GM21723 (cell line): ENCODE data around the gene ALDH8A1.

Experiments
- ATAC-seq: cut with Tn5 transposase; IDR thresholded peaks from one replicate; pipeline ENCODE4 v1.9.1; 2021; ENCODE audit warnings: mild to moderate bottlenecking, moderate library complexity; ENCODE audit not compliant: unreplicated experiment

ALDH8A1 gene

DNA sequence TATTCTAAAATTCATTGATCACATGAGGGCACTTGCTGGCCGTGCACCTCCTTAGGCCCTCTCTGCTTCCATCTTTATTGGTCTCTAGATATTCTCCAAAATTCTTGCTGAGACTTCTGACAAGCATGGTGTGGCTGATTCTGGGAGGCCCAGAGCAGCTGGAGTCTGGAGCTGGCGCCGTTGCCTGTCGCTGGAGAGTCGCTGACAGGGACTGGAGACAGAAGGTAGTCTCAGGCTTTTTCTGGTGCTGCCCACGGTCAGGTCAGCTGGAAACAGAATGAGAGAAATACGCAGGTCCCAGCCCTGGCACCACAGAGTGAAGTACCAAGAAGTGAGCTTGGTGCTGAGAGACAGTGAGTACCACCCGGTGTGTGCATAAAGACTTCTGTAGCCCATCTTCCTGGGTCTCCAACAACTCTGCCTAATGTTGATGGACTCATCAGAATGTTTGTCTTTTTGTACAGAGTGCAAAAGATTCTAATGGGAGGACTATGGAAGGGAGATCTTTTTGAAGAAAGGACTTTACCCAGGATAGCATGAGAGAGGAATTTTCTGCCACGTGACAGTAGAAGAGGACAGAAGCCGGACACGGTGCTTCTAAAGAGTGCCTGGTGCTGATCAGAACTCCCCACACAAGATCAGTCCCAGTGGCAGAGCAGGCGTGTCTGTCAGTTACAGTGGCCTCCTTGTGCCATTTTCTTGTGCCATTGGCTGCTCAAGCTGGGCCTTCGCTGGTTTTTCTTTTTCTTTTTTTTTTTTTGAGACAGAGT is 1.8 kb upstream of the ALDH8A1 start:
- ATAC-seq, result no peak

DNA sequence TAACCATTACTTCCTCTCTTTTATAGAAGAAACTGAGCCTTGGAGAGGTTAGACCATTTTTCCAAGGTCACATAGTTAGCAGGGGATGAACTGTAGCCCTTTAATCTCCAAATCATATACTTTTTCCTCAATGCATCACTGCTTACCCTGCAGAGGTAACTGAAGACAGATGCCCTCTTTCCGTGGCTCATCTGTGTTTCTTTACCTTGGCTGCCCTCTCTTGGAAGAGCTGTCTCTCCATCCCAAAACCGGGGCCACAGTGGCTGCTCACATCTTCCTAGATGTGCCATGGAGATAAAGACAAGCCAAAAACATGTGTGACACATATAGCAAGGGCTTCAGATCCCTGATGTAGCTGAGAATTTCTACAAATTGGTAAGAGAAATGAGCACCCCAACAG is 581 bp upstream of the ALDH8A1 start:
- ATAC-seq, result no peak

DNA sequence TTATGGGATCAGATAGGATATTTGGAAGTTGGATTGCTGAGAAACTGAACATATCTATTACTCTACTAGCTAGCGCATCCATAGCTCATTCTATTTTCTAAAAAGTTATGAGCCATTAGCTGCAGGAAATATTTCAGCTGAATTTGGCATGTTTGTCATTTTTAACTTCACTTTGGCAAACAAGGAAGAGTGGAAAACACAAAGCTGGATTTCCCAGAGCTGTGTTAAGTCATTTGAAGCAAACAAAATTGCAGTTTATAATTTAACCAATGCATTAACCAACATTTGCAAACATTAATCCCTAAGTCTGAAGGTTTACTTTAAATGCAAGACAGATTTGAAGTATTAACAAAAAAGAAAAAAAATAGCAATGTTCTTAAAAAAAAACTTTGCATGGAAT is 1.2 kb downstream of the ALDH8A1 start:
- no peak for ATAC-seq

DNA sequence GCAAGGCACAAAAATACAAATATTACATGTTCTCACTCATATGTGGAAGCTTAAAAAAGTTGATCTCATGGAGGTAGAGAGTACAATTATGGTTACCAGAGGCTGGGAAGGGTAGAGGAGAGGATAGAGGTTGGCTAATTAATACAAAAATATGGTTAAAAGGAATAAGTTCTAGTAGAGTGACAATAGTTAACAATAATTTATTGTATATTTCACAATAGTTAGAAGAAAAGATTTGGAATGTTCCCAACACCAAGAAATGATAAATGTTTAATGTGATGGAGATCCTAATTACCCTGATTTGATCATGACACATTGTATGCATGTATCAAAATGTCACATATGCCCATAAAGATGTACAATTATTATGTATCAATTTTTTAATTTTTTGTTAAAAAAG is 1.8 kb downstream of the ALDH8A1 start:
- ATAC-seq, result no peak

DNA sequence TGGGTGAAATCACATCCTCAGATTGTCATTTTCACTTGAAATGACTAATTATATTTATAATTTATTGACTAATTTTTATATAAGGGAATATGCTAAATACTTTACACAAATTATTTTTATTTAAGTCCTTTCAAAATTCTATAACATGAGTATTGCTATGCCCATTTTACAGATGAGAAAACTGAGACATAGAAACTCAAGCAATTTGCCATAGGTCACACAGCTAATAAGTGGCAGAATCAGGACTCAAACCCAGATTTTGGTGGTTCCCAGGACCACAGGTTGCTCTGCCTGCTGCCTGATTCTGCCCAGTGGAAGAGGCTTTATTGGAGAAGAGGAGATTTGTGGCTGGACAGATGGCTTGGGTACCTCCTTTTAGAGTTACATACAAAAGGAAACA is 4.9 kb downstream of the ALDH8A1 start:
- ATAC-seq, result no peak

DNA sequence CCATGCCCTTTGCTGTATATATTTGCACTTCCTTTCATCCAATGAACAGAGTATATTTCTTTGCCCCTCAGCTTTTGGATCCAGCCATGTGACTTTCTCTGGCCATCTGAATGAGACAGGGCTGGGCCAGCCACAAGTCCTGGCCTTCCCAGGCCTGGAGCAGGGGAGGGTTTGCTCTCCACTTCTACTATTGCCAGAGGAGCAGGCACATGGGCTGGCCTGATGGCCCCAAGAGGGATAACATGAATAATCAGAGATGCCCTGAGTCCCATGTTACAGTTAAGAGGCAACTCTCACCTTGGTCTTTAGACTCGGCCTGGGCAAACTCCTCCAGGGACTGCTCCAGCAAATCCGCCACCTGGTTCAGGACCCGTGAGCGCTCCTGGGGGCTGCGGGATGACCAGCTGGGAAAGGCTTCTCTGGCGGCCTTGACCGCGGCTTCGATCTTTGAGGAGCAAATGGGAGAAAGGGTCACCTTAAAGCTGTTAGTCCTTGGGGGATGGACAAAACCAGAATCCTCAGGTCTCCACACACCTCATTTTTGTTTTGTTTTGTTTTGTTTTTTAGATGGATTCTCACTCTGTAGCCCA is 6.3 kb downstream of the ALDH8A1 start:
- ATAC-seq, result no peak

DNA sequence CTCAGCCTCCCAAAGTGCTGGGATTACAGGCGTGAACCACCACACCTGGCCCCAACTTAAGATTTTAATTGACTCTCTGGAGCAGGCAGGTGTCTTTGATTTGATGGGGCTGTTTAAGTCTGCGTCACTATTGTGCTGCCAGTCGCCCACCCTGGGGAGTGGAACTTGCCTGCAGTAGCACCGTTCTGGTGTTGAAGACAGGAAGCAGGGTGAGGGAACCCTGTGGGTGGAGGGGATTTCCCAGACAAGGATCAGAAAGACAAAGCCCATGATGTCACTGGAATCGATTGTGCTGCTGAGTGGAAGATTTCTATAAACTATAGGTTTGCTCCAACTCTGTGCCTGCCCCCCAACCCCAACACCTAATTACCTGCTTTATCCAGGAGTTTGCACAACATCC is 11.0 kb downstream of the ALDH8A1 start:
- ATAC-seq, result no peak

DNA sequence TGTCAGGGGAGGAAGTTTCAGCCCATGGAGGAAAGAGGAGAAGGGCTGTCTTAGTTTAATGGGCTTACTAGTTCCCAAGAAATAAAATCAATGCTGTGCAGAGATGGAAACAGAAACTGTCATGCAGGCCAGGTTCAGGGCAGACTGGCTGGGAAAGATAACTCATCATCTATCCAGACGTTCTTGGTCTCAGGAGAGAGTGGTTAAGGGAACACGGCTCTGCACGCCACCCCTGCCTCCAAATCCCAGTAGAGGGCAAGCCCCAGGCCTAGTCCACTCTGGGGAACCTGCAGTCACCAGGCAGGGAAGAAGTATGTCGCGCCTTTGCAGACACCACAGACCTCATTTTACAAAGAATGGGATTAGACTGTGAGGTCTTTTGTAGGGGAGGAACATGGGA is 12.5 kb downstream of the ALDH8A1 start:
- no peak for ATAC-seq

DNA sequence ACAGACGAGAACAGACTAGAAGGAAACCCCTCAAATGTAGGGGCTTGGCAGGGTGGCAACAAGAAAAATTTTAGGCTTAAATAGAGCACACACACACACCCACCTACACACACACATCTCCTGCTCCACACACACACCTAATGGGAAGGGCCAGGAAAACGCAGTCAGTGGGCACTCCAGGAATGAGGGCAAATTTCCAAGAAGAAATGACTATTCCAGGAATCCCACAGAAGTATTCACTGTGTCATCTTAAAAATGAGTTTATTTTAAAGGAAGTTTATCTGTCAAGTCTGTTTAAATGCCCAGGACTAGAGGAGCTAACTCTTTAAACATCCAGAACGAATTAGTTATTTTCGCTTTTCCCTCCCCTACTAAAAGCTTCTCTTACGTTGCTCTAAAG is 13.0 kb downstream of the ALDH8A1 start:
- no peak for ATAC-seq

DNA sequence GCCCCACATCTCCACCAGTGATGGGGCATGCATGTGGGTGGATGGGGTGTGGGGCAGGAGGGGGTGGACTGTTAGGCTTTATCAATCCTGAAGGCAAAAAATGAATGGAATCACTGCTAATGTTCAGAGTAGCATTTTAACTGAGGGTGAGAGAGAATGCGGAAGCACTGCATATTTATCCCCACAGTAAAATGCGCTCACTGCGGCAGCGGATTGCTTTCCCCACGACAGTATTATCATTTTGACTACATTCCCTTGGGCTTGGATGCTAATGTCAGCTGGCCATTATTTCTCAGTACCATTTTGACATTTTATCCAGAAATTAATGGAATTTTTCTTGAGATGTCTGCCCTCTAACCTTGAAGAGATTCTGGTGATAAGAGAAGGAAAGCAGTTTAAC is 13.4 kb downstream of the ALDH8A1 start:
- no peak for ATAC-seq

DNA sequence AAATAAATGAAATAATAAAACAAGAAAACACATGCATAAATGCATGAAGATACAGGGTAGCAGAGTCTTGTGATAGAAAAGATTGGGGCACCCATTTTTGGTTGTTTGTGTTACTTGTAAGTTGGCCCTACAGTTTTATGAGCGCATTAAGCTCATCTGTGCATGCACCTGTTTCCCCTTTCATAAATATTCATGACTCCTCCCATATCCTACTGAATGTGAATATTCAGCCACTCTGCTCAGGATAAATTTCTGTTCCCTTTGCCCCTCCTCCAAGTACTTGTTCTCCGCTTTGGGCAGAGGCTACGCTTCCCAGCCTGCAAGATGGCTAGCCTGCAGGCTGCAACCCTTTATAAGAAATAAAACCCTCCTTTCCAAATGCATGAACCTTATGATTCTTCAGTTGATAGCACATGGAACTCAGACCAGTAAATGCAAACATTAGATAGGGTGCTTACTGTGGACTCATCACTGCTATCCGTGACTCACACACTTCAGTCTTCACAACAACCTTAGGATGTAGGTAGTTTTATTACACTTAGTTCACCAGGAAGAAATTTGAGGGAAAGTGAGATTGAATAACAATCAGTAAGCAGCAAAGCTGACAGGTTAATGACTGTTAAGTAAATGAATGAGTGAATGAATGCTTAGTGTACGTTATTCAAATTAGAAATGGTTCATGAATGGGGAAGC is 15.0 kb downstream of the ALDH8A1 start:
- no peak for ATAC-seq

DNA sequence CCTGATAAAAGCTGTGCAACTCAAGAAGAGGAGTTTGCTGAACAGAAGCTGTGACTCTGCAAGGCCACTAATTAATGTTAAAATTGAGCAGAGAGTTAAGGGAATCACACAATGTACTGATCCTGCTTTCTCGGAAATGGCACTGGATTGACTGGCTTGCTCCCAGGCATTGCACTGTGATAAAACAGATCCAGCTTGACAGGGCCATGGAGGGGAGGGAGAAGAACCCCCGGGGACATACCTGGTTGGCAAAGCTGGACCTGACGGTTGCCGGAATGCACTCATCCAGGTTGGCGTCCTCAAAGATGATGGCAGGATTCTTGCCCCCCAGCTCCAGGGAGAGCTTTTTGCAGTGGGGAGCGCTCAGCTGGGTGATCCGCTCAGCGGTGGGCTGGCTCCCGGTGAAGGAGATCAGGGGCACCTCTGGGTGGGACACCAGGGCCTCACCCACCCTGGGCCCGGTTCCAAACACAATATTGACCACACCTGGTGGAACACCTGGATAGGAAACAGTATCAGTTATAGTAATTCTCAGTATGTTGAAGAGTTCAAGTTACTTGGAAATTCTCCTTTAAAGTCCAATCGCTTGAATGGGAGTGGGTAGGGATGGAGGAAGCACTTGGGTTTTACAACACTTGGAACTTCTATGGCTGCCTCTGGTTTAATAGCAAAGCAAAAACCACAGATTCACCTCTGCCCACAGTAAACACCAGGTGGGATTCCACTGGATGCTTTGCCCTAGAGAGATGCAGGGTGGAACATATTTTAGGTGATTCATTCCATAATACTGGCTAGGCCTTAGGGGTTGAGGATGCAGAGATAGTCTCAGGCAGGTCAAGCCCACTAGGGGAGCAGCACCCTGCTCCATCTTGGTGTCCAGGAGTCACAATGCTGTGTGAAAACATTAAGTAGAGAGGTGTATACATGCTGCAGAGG is 17.1 kb downstream of the ALDH8A1 start:
- no peak for ATAC-seq

DNA sequence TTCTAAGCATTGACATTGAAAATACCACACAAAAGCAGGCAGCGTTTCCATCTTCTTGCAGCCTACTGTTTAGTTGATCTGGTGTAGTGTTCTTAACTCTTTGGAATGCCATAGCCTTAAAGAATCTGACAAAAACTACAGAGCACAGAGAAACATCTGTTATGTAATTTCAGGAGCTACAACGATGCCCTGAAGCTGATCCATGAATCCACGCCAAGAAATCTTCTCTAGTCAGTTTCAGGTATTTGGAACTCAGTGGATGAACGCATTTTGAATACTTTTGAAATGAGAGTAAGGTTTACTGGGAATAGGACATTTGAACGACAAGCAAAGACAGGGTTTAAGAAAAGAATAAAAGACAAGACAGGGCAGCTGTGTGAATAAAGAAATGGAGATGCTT is 17.8 kb downstream of the ALDH8A1 start:
- no peak for ATAC-seq

DNA sequence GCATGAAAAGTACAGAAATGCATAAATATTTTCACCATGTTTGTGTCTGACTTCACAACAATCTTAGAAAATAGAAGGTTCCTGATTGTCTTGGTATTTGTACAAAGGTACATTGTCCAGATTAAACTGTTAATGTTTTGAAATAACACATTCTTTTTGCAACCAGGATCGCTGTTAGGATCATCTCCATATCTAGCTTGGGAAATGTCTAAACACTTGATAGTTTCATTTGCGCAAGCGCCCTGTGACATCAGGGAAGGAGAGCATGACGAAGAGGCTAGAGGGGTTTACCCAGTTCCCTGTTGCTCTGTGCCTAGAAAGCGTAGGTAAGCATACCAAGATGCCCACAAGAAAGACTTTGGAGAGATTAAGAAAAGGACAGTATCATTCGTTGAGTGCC is 19.4 kb downstream of the ALDH8A1 start:
- ATAC-seq, result no peak

DNA sequence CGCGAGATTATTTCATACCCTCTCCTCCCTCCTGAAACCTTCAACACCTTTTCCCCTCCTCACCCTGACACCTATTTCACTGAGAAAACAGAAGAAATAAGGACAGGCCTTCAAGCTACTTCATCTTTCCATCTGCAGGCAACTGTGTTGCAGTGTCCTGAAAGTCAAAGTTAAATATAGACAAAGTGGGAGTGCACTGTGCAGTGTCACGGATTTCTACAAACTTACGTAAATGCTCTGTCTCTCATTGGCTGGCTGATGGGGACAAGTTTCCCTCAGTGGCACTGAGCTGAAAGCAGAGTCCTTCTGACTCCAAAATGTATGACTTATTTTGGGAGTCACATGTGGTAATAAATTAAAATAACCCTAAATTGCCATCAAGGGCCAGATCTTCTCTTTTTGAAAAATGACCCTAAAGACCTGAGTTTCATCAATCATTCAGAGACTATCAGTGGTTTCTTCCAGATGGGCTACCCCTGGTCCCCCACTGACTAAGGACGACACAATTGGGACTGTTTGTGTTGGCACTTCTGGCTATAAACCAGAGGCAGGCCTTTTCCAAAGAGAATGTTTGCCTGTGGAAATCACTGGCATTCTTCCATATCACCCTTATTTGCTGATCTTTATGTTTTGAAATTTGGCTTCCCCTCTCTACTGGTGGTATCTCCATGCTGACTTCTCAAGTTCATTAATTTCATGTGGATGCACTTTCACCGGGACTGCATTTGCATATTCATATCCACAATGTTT is 21.6 kb downstream of the ALDH8A1 start:
- ATAC-seq, result no peak

DNA sequence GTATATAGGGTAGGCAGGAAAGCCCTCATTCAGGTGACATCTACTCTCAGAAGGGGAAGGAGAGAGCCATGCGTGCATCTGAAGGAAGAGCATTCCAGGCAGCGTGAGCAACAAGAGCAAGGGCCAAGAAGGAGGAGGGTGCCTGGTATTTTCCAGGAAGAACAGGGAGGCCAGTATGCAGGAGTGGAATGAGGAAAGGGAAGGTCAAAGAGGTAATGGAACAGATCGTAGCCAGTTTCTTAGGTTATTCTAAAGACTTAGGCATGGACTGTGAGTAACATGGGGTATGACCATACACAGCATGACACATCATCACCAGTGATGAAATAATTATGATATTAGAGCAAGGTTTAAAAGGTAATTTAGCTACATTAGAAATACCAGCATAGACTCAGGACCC is 24.1 kb downstream of the ALDH8A1 start:
- ATAC-seq, result no peak

DNA sequence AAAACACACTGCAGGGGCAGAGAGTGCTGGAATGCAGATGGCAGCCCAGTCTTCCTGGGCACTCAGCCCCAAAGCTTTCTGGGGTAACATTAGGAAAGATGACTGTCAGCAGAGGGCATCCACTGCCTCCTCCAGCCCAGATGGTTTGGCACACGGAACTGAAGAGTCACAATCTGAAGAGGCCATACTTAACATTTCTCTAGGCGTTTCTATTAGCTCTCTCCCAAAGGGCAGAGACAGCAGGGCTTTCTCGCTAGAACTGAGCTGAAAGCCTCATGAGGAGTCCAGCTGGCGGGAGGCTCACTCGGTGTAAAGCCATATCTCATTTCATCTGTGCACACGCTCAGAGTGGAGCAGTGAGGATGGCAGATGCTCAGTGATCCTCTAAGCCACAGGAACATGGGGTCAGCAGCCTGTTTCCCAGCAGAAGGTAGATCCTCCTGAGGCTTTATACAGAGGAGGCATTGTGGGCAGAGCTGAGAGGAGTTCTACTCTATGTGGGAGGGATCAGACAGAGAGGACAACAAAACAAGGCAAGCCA is 28.1 kb downstream of the ALDH8A1 start:
- no peak for ATAC-seq

DNA sequence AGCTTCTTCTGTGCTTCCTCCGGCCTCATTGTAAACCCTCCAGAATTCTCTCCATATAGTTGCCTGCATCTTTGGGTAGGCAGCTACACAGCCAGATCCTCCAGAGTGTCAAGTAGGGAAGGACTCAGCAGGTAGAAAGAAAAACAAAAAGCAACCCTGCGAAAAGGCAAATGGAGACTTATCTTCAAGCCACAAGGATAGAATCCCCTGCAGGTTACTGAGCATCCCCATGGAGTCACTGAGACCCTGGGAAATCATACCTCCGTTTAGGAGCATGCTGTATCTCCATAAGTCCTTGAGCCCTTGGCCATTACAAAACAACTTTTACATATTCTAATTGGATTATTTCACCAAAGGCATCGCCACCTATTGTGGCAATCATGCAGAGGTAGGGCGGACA is 28.6 kb downstream of the ALDH8A1 start:
- ATAC-seq, result no peak

DNA sequence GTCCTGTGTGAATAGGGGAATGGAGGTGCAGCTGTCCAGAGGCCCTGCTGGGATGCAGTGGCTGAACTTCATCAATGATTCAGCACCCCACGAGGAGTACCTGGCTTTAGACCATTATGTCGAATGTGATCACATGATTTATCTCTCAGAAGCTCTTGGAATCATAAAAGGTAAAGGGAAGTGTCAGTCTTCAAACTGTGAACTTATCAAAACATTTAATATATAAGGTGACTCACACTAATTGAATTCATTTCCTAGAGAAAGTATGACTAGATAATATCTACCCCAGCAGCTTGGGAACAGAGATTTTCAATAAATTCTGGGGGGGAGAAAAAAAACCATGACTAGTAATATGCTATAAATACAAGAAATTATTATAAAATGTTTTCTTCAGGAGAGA is 29.5 kb downstream of the ALDH8A1 start:
- ATAC-seq, result no peak

DNA sequence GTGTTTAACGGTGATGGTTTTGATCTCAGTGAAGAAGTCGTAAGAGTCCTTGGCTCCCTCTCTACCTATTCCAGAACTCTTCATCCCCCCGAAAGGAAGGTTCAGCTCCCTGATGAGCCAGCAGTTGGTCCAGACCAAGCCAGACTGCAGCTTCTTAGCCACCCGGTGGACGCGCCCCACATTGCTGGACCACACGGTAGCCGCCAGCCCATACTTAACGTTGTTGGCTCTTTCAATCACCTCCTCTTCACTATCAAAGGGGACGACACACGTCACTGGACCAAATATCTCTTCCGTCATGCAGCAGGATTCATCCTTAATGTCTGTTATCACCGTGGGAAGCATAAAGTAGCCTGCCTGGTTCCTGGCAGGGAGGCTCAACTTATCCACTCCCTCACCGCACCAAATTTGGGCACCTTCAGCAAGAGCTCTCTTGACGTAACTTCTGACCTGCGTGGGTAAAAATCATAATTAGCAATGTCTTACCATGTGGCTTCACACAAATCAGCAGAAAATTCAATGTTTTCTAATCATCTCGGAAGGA is 31.4 kb downstream of the ALDH8A1 start:
- no peak for ATAC-seq
